ENCODE measurements around the gene SH3RF1. TPM values are rescaled to one million over a fixed set of nuclear protein-coding genes. Genes with fewer than 3 reads are reported as not detected.

Gene SH3RF1
- total and polyA plus RNA-seq, 2 of the 13 experiments (the other 11 are each of a cell fraction or from before 2014, with no cell fraction given), result 3.1 to 3.2 TPM

- intact Hi-C loops (cut with micrococcal nuclease; ENCODE audit: unreplicated experiment), result no loop called here
- ChIA-PET CTCF (ENCODE audit: low intra/inter-chr PET ratio, low total read pairs) (no interaction called here), POLR2A (no interaction called here)
- DNase-seq (ENCODE audit: low spot score), result no peak
- no peaks in the 10 kb centered on the region for H4K20me1 ChIP-seq (ENCODE audit: insufficient read depth, low read length)
- H3K79me2 ChIP-seq (ENCODE audit: insufficient read depth, low read length), result no peaks in the 10 kb centered on the region
- FAIRE-seq, result no peak
- H3K9ac ChIP-seq (ENCODE audit: insufficient read depth, low read depth, low read length), result no peak overlapping the region
- no peak for ATAC-seq
- H3K27me3 ChIP-seq (ENCODE audit: control insufficient read depth in 1 of 2, insufficient read depth in 2 of 2, low read length in 2 of 2), result no peaks in the 10 kb centered on the region
- H3K9me3 ChIP-seq (ENCODE audit: low read length), result no peaks in the 10 kb centered on the region
- TF ChIP-seq E2F1 (CRISPR knock-in tag; IDR thresholded peaks at IDR 0.05) (no peak), ELF1 (CRISPR knock-in tag; IDR thresholded peaks at IDR 0.05) (no peak), HMG20A (CRISPR knock-in tag; IDR thresholded peaks at IDR 0.05; ENCODE audit: borderline replicate concordance) (no peak), ZNF263 (CRISPR knock-in tag; IDR thresholded peaks at IDR 0.05) (no peak), ZFP62 (CRISPR knock-in tag; IDR thresholded peaks at IDR 0.05) (no peak), ZBTB3 (CRISPR knock-in tag; IDR thresholded peaks at IDR 0.05; ENCODE audit: borderline replicate concordance, low read depth) (no peak), AHDC1 (CRISPR knock-in tag; IDR thresholded peaks at IDR 0.05; ENCODE audit: borderline replicate concordance) (no peak), BCL6 (CRISPR knock-in tag; IDR thresholded peaks at IDR 0.05) (no peak), HNF4G (IDR thresholded peaks at IDR 0.05; ENCODE audit: borderline replicate concordance, low read depth, low read length) (no peak), HNF4G (CRISPR knock-in tag; IDR thresholded peaks at IDR 0.05; ENCODE audit: borderline replicate concordance, low read depth) (no peak), ZNF891 (CRISPR knock-in tag; IDR thresholded peaks at IDR 0.05) (no peak), ZMYM2 (CRISPR knock-in tag; IDR thresholded peaks at IDR 0.05) (no peak)
- TF ChIP-seq, protein P1, sequence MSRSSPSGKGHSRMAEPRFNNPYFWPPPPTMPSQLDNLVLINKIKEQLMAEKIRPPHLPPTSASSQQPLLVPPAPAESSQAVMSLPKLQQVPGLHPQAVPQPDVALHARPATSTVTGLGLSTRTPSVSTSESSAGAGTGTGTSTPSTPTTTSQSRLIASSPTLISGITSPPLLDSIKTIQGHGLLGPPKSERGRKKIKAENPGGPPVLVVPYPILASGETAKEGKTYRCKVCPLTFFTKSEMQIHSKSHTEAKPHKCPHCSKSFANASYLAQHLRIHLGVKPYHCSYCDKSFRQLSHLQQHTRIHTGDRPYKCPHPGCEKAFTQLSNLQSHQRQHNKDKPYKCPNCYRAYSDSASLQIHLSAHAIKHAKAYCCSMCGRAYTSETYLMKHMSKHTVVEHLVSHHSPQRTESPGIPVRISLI (CRISPR knock-in tag; IDR thresholded peaks at IDR 0.05; ENCODE audit: borderline replicate concordance), result no peak
- TF ChIP-seq, protein P2, sequence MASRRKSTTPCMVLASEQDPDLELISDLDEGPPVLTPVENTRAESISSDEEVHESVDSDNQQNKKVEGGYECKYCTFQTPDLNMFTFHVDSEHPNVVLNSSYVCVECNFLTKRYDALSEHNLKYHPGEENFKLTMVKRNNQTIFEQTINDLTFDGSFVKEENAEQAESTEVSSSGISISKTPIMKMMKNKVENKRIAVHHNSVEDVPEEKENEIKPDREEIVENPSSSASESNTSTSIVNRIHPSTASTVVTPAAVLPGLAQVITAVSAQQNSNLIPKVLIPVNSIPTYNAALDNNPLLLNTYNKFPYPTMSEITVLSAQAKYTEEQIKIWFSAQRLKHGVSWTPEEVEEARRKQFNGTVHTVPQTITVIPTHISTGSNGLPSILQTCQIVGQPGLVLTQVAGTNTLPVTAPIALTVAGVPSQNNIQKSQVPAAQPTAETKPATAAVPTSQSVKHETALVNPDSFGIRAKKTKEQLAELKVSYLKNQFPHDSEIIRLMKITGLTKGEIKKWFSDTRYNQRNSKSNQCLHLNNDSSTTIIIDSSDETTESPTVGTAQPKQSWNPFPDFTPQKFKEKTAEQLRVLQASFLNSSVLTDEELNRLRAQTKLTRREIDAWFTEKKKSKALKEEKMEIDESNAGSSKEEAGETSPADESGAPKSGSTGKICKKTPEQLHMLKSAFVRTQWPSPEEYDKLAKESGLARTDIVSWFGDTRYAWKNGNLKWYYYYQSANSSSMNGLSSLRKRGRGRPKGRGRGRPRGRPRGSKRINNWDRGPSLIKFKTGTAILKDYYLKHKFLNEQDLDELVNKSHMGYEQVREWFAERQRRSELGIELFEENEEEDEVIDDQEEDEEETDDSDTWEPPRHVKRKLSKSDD (CRISPR knock-in tag; IDR thresholded peaks at IDR 0.05; ENCODE audit: low read depth), result no peak
- no peak overlapping the region for H3K27ac ChIP-seq (ENCODE audit: extremely low read length, insufficient read depth, low read length)
- WGBS (ENCODE audit: low lambda C conversion rate), result 100% methylated on average over 1 of the region's 1 CpG
- H3K4me1 ChIP-seq (ENCODE audit: insufficient read depth, low read length), result peaks cover 36% of the 10 kb centered on the region
- no peaks in the 10 kb centered on the region for H3K36me3 ChIP-seq (replicated peaks in 1 of 2; ENCODE audit: control insufficient read depth in 1 of 2, insufficient read depth in 2 of 2, low read length in 2 of 2)
- BruUV-seq (replicated peaks), result no TSS peak
- in situ Hi-C loops (cut with HindIII; ENCODE audit: extremely low pct_ligation_motif_present, low pct_unique_long_range_greater_than_20kb), result no loop called here
- H2AFZ ChIP-seq (ENCODE audit: low read length), result no peak overlapping the region
- H3K4me2 ChIP-seq (ENCODE audit: low read depth, low read length), result no peak overlapping the region
- H3K4me3 ChIP-seq (replicated peaks in 1 of 3; ENCODE audit: insufficient read depth in 1 of 3, low read depth in 2 of 3, low read length in 3 of 3), result no peak overlapping the region
Measured at GRCh38 chr4:169208516-169208915, 62.2 kb downstream of the SH3RF1 start.

Data from HepG2 (cell line).